DOHH2 (cell line): ENCODE results near the gene EHMT1.

ENCODE experiments used
- H3F3A ChIP-seq: fragments of 200-600 bp; sonication (generic), shearing (Covaris generic); 2 replicates; pipeline ENCODE4 v1.6.0; 2016; ENCODE audit warnings: antibody characterized with exemption, mild to moderate bottlenecking; ENCODE audit not compliant: control insufficient read depth, insufficient read depth
- H3K27ac ChIP-seq: fragments of 200-600 bp; sonication (generic); 2 replicates; pipeline ENCODE4 v1.5.1; 2014; ENCODE audit warnings: low read depth, mild to moderate bottlenecking, low read length, moderate library complexity
- H3K27me3 ChIP-seq: fragments of 200-600 bp; sonication (generic); 2 replicates; pipeline ENCODE4 v1.6.1; 2014; ENCODE audit warnings: mild to moderate bottlenecking, low read length, mixed read lengths; ENCODE audit not compliant: control insufficient read depth
- H3K36me3 ChIP-seq: fragments of 200-600 bp; sonication (generic); 2 replicates; pipeline ENCODE4 v1.6.1; 2014; ENCODE audit warnings: mild to moderate bottlenecking, low read length, moderate library complexity, mixed read lengths; ENCODE audit not compliant: control insufficient read depth
- H3K4me1 ChIP-seq: fragments of 200-600 bp; sonication (generic); 2 replicates; pipeline ENCODE4 v1.6.1; 2014; ENCODE audit warnings: mild to moderate bottlenecking, low read length, mixed read lengths; ENCODE audit not compliant: control insufficient read depth
- H3K4me2 ChIP-seq: fragments of 200-600 bp; sonication (generic); 2 replicates; pipeline ENCODE4 v1.6.0; 2014; ENCODE audit warnings: mild to moderate bottlenecking, low read length, moderate library complexity
- H3K4me3 ChIP-seq: fragments of 200-600 bp; sonication (generic); 2 replicates; pipeline ENCODE4 v1.5.1; 2014; ENCODE audit warnings: mild to moderate bottlenecking, low read length, mixed read lengths
- H3K79me2 ChIP-seq: fragments of 200-600 bp; sonication (generic); 2 replicates; pipeline ENCODE4 v1.6.1; 2014; ENCODE audit warnings: mild to moderate bottlenecking, low read length, mixed read lengths; ENCODE audit not compliant: control insufficient read depth
- H3K9me2 ChIP-seq: fragments of 200-600 bp; sonication (generic); replicated peaks from 2 replicates; pipeline ENCODE4 v1.6.1; 2014; ENCODE audit warnings: mild to moderate bottlenecking, low read length, mixed read lengths; ENCODE audit not compliant: control insufficient read depth
- H3K9me3 ChIP-seq: fragments of 200-600 bp; sonication (generic); 2 replicates; pipeline ENCODE4 v1.6.1; 2014; ENCODE audit warnings: antibody characterized with exemption, low read length, mixed read lengths; ENCODE audit not compliant: control insufficient read depth, insufficient read depth
- H4K20me1 ChIP-seq: fragments of 200-600 bp; sonication (generic); 2 replicates; pipeline ENCODE4 v1.6.0; 2014; ENCODE audit warnings: low read depth, mild to moderate bottlenecking, antibody characterized with exemption, low read length, moderate library complexity; ENCODE audit not compliant: control insufficient read depth, insufficient read depth
- CTCF ChIP-seq: fragments of 200-600 bp; sonication (generic); IDR thresholded peaks from one replicate; pipeline ENCODE4 v1.5.1; 2014; ENCODE audit warnings: antibody characterized with exemption, mild to moderate bottlenecking, low read depth, low read length; ENCODE audit not compliant: poor library complexity, severe bottlenecking
- EZH2phosphoT487 ChIP-seq: fragments of 200-600 bp; sonication (generic); IDR thresholded peaks from 2 replicates; pipeline ENCODE4 v1.6.1; 2017; ENCODE audit warnings: borderline replicate concordance, mild to moderate bottlenecking, antibody characterized with exemption, low read length, moderate library complexity, mixed read lengths

The EHMT1 gene

DNA sequence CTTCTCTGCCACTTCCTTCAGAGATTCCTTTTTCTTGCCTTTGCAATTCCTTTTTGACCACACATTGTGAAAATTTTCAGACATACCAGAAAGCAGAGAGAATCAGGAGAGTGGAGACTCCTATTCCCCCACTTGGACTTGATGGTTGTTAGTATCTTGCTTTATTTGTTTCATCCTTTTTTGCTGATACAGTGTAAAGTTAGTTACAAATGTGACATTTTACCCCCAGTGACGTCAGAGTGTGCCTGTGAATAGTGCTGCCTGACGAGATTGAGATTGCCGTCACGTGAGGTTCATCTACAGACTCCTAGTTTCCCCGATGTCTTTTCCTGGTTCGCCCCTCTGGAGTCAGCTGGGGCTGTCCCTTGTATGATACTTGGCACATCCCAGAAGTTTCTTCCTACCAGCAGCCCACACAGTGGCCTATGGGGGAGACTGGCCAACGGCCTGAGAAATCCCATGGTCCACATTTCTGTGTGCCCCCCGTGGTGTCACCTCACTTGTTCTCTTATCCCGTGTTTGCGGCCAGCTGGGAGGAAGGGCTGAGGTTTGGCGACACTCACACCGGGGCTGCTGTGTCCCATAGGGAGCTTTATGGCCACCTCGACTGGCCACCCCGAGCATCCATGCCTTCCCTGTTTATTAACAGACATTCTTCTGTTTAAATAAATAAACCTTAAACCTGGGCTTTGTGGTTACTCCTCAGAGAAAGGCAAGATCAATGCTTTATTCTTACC is 210.6 kb downstream of the EHMT1 start:
- peaks cover 14% of the 10 kb centered on the region for H3K4me1 ChIP-seq
- H4K20me1 ChIP-seq = peaks cover 9% of the 10 kb centered on the region; the same call in 1 of the 2 replicates
- H3K4me3 ChIP-seq = no peak overlapping the region
- peaks cover 29% of the 10 kb centered on the region for H3K79me2 ChIP-seq
- H3K27ac ChIP-seq = no peak overlapping the region
- no peaks in the 10 kb centered on the region for H3K9me2 ChIP-seq
- H3F3A ChIP-seq = peaks cover 4% of the 10 kb centered on the region; the same call in 1 of the 2 replicates
- H3K27me3 ChIP-seq = no peaks in the 10 kb centered on the region
- TF ChIP-seq CTCF (no peak), EZH2phosphoT487 (no peak)
- no peaks in the 10 kb centered on the region for H3K9me3 ChIP-seq
- H3K36me3 ChIP-seq = peaks cover 90% of the 10 kb centered on the region
- H3K4me2 ChIP-seq = no peak overlapping the region

DNA sequence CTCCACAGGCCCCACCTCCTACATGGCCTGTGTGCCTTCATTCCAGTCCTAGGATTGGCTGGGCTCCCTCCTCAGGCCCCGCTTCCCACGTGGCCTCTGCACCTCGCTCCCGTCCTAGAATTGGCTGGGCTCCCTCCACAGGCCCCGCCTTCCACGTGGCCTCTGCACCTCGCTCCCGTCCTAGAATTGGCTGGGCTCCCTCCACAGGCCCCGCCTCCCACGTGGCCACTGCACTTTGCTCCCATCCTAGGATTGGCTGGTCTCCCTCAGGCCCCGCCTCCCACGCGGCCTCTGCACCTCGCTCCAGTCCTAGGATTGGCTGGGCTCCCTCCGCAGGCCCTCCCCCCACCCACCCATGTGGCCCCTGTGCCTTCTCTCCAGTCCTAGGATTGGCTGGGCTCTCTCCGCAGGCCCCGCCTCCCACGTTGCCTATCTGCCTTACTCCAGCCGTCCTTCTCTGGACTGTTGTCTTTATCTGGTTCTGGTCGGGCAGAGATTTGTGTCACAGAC is 213.4 kb downstream of the EHMT1 start:
- Histone ChIP-seq H3K4me1 (no peaks in the 10 kb centered on the region), H3K27ac (no peak overlapping the region), H3K4me2 (no peak overlapping the region), H4K20me1 (no peaks in the 10 kb centered on the region; the same call in 1 of the 2 replicates), H3K27me3 (no peaks in the 10 kb centered on the region), H3F3A (no peaks in the 10 kb centered on the region), H3K36me3 (peaks cover 89% of the 10 kb centered on the region), H3K9me2 (no peaks in the 10 kb centered on the region), H3K4me3 (no peak overlapping the region), H3K9me3 (no peaks in the 10 kb centered on the region), H3K79me2 (peaks cover 6% of the 10 kb centered on the region)
- TF ChIP-seq EZH2phosphoT487 = no peak
- TF ChIP-seq CTCF = no peak

- Histone ChIP-seq H3F3A (no peaks in the 10 kb centered on the region), H3K9me3 (no peaks in the 10 kb centered on the region), H3K4me1 (no peaks in the 10 kb centered on the region), H3K27me3 (no peaks in the 10 kb centered on the region), H3K4me2 (no peak overlapping the region), H3K79me2 (peaks cover 5% of the 10 kb centered on the region), H3K9me2 (no peaks in the 10 kb centered on the region), H3K36me3 (peaks cover 84% of the 10 kb centered on the region), H4K20me1 (no peaks in the 10 kb centered on the region; the same call in 1 of the 2 replicates), H3K4me3 (no peak overlapping the region), H3K27ac (no peak overlapping the region)
- TF ChIP-seq CTCF (no peak), EZH2phosphoT487 (no peak)
Observed at GRCh38 chr9:137832830-137833590, 214.2 kb downstream of the EHMT1 start.
